ENCODE data around the gene HYAL1. TPM values are rescaled to one million over a fixed set of nuclear protein-coding genes. Genes with fewer than 3 reads are reported as not detected.
A peak's percentile ranks its signal among the peaks of the same experiment; 100 is the strongest.

Gene HYAL1
- total and polyA plus RNA-seq, 2 donors from 2014 or later = 47.5 to 126 TPM

- FAIRE-seq = no peak
- TF ChIP-seq CTCF (IDR thresholded peaks at IDR 0.05; ENCODE audit: borderline replicate concordance, extremely low read depth, insufficient read depth) = no peak
- DNase-seq = no peak
- Histone ChIP-seq H3K27ac (ENCODE audit: low read depth in 2 of 2, low read length in 2 of 2) (peak overlapping the region; percentile 86 to 87), H3K9ac (ENCODE audit: low read length in 3 of 3) (peak overlapping the region; percentile 10 to 81 (median 44)), H3K4me1 (ENCODE audit: control insufficient read depth in 2 of 3, insufficient read depth in 2 of 3, low read depth in 1 of 3, low read length in 3 of 3) (peaks cover 3 to 53% (median 30%) of the 10 kb centered on the region in 3 donors), H3K9me3 (ENCODE audit: control insufficient read depth in 2 of 3, insufficient read depth in 1 of 3, low read length in 3 of 3) (no peaks in the 10 kb centered on the region), H3K4me3 (ENCODE audit: low read length in 3 of 3) (peak overlapping the region; percentile 1 to 98 (median 71)), H3K27me3 (ENCODE audit: control insufficient read depth, insufficient read depth, low read length) (no peaks in the 10 kb centered on the region), H3K36me3 (ENCODE audit: control insufficient read depth in 2 of 3, insufficient read depth in 3 of 3, low read length in 3 of 3) (peaks cover 6 to 29% (median 15%) of the 10 kb centered on the region in 3 donors)
- intact Hi-C loops (cut with DNase I) = no loop called here
Observed at GRCh38 chr3:50322115-50322385, 18.7 kb upstream of the HYAL1 start.

DNA sequence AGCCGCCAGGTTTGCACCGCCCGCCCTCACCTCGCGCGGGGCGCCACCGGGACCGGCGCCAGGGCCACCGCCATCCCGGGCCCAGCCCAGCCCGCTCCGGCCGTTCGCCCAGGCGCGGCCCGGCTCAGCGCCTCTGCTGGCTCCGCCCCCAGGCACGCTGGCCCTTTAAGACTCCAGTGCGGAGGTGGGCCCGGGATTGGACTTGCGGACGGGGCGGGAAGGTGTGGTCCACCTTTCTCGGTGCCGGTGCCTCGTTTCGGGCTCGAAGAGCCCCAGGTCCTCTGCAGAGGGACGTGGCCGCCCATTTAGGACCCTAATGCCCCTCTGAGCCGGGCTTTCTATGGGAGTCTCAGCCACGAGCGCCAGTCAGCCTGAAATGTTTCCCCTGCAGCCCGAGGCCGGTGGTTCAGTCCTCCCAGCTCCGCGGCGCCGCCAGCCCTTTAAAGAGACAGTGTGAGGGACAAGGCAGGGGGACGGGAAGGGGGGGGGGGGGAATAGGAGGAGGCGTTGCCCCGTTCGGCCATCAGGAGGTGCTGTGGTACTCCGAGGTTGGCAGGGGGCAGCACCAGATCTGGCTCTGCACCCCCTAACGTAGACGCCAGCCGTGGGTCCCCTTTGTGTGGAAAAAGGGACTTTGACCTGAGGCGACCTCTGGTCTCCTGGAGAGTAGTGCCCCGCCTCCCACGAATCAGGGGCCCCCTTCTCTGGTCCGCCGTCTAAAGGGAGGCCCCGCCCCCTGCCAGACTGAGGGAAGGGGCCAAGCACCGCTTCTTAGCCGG, 18.2 kb upstream of the HYAL1 start:
- intact Hi-C loops (cut with DNase I) = no loop called here
- Histone ChIP-seq H3K4me3 (ENCODE audit: low read length in 3 of 3) (peak overlapping the region; percentile 71 to 98 (median 78)), H3K27ac (ENCODE audit: low read depth in 2 of 2, low read length in 2 of 2) (peak overlapping the region; percentile 97 to 99), H3K9ac (ENCODE audit: low read length in 3 of 3) (peak overlapping the region; percentile 51 to 99 (median 81)), H3K36me3 (ENCODE audit: control insufficient read depth in 2 of 3, insufficient read depth in 3 of 3, low read length in 3 of 3) (peaks cover 6 to 29% (median 17%) of the 10 kb centered on the region in 3 donors), H3K9me3 (ENCODE audit: control insufficient read depth in 2 of 3, insufficient read depth in 1 of 3, low read length in 3 of 3) (no peaks in the 10 kb centered on the region), H3K27me3 (ENCODE audit: control insufficient read depth, insufficient read depth, low read length) (no peaks in the 10 kb centered on the region), H3K4me1 (ENCODE audit: control insufficient read depth in 2 of 3, insufficient read depth in 2 of 3, low read depth in 1 of 3, low read length in 3 of 3) (peaks cover 3 to 52% (median 30%) of the 10 kb centered on the region in 3 donors)
- DNase-seq (peak; percentile 94 to 97 (median 96)), FAIRE-seq (no peak)
- TF ChIP-seq CTCF (IDR thresholded peaks at IDR 0.05; ENCODE audit: borderline replicate concordance, extremely low read depth, insufficient read depth) = no peak

- DNase-seq (peak; percentile 88 to 96 (median 93)), FAIRE-seq (no peak)
- intact Hi-C loops (cut with DNase I) = no loop called here
- Histone ChIP-seq H3K4me1 (ENCODE audit: control insufficient read depth in 2 of 3, insufficient read depth in 2 of 3, low read depth in 1 of 3, low read length in 3 of 3) (peaks cover 3 to 52% (median 30%) of the 10 kb centered on the region in 3 donors), H3K9ac (ENCODE audit: low read length in 3 of 3) (peak overlapping the region; percentile 77 to 99 (median 77)), H3K4me3 (ENCODE audit: low read length in 3 of 3) (peak overlapping the region; percentile 79 to 98 (median 97)), H3K36me3 (ENCODE audit: control insufficient read depth in 2 of 3, insufficient read depth in 3 of 3, low read length in 3 of 3) (peaks cover 6 to 26% (median 17%) of the 10 kb centered on the region in 3 donors), H3K27me3 (ENCODE audit: control insufficient read depth, insufficient read depth, low read length) (no peaks in the 10 kb centered on the region), H3K27ac (ENCODE audit: low read depth in 2 of 2, low read length in 2 of 2) (peak overlapping the region; percentile 97 to 99), H3K9me3 (ENCODE audit: control insufficient read depth in 2 of 3, insufficient read depth in 1 of 3, low read length in 3 of 3) (no peaks in the 10 kb centered on the region)
- TF ChIP-seq CTCF (IDR thresholded peaks at IDR 0.05; ENCODE audit: borderline replicate concordance, extremely low read depth, insufficient read depth) = no peak
Observed at GRCh38 chr3:50320853-50321335, 17.5 kb upstream of the HYAL1 start.
